HG03439 (cell line): ENCODE results near the gene SRGAP1.
"Not testable (repeated sequence)": the region's sequence is repeated elsewhere in the genome, so short reads cannot be mapped to it uniquely, and the experiment has no call there.

Experiments
- ATAC-seq: cut with Tn5 transposase; IDR thresholded peaks from one replicate; pipeline ENCODE4 v1.9.1; 2021; ENCODE audit warnings: mild to moderate bottlenecking, moderate library complexity; ENCODE audit not compliant: unreplicated experiment

SRGAP1 gene

DNA sequence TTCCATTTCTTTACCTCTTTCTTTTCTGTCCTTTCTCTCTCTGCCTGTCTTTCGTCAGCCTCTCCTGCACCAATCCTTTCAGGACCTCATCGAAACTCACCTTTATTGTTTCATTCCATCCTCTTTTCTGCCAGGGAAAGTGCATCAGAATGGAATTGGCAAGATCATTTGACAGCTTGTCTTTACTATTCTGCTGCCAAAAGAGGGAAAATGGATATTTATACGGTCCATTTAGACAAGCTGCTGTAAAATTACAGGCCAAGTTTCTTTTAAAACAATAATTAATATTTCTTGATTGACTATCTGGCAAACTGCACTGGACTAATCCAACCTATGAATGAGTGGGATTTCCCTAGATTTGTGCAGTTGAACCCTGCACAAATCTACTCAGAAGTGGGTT is 7.6 kb upstream of the SRGAP1 start:
- ATAC-seq, result no peak

DNA sequence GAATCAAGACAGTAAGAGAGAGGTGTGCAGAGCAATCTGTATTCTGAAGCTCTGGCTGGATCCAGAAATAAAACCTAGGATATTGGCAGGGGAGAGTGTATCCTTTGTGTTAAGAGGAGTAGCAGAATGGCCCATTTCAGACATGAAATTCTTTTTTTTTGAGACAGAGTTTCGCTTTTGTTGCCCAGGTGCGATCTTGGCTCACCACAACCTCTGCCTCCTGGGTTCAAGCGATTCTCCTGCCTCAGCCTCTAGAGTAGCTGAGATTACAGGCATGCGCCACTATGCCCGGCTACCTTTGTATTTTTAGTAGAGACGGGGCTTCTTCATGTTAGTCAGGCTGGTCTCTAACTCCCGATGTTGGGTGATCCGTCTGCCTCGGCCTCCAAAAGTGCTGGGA is 6.1 kb upstream of the SRGAP1 start:
- no peak for ATAC-seq

DNA sequence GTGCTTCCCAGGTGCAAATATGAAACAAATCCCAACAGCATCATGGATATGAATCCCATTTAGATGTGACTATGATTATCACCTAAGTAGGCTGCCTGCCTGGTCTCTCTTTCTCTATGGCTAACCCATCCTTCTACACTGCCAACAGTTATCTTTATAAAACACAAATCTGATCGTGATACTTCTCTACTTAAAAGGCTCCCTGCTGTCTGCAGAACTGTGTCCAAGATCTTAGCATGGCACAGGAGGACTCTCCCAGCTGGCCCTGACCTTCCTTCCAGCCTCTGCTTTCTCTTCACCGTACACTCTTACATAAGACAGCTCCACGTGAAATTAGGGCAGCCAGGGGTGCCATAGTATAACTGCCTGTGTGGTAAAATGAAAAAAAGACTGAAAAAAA is 3.5 kb upstream of the SRGAP1 start:
- ATAC-seq, result no peak

DNA sequence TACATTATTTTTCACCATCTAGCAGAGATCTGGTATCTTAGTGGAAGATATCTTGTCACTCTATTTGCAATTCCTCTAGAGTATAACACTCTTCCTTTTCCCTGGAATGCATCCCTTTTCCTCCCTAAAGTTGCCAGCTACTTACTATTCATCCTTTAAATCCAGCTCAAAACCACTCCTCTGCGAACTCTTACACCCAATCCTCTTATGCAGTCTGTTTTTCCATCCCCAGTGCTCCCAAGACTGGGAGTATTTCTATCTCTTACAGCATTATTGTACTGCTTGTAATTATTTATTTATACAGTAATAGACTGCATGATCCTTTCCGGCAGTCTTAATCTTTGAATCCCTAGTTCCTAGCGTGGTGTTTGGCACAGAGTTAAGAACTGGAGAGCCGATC is 2.9 kb upstream of the SRGAP1 start:
- ATAC-seq, result no peak

DNA sequence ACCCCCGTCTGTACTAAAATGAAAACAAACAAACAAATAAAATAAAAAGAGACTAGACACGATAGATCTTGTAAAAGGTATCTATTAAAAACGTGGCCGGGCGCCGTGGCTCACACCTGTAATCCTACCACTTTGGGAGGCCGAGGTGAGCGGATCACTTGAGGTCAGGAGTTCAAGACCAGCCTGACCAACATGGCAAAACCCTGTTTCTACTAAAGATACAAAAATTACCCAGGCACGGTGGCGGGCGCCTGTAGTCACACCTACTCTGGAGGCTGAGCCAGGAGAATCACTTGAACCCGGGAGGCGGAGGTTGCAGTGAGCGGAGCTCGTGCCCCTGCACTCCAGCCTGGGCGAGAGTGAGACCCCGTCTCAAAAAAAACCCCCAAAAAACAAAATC is 1.8 kb upstream of the SRGAP1 start:
- ATAC-seq, result not testable (repeated sequence)

DNA sequence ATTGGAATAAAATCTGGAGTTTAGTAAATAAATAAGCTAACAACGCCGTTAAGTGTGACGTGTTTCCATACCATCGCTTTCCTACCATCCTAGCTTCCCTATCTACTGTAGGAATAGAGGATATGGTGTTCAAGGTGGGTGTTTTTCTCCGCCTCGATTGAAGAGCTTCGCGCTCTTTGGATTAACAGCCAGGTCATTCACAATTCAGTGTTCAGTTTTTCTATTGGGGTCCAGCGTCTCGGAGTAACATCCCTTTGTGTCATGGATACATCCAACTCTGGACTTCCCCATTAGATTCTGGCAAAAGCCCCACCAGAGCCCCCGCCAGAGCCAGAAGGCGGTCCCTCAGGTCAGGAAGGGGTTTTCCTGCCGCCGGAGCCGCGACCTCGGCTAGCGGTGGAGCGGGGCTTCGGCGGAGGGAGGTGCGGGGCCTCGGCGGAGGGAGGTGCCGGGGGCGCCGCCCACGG is 1.2 kb upstream of the SRGAP1 start:
- ATAC-seq, result no peak

DNA sequence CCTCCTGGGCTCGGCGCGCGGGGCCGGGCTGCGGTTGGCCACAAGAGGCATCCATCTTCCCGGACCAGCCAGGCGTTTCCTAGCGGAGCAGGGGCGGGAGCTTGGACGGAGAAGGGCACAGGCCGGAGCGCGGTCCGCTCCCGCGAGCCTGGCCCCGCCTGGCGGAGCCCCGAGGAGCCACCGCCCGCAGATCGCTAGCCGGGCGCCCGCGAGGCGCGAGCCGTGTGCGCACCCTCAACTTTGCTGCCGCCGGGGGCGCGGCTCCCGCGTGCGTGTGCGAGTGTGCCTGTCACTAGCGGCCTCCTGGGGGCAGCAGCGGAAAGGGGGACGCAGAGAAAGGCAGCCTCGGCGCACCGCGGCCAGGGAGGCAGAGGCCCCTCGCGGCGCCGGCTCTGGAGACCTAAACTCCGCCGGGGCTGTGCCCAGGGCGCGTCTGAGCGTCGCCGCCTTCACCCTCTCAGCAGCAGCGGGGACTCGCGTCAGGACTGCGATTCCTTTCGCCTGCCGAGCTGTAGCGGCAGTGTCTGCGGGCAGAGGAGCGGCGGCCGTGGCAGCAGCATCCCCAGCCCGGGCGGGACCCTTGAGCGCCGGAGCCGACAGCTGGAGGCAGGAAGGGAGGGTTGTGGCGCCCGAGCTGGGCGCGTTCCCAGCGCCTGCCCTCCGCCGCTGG is 644 bp upstream of the SRGAP1 start:
- peak; percentile 98 for ATAC-seq

DNA sequence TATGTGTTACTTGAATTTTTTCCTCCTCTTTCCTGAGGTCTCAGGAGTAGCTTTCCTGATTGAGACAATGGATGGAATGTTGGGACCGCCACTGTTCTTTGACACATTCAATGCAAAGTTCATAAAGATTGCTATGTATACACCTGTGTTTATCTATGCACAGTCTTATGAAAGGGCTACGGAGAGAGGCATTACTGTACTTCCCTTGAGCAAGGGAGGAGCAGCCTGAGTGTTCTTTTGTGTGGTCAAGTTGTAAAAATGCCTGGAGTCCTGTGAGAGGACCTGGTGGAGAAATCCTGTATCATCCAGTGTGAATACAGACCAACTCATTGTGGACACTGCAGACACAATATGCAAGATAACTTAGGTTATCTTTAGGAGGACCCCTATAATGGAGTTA is 1.2 kb downstream of the SRGAP1 start:
- ATAC-seq, result no peak

DNA sequence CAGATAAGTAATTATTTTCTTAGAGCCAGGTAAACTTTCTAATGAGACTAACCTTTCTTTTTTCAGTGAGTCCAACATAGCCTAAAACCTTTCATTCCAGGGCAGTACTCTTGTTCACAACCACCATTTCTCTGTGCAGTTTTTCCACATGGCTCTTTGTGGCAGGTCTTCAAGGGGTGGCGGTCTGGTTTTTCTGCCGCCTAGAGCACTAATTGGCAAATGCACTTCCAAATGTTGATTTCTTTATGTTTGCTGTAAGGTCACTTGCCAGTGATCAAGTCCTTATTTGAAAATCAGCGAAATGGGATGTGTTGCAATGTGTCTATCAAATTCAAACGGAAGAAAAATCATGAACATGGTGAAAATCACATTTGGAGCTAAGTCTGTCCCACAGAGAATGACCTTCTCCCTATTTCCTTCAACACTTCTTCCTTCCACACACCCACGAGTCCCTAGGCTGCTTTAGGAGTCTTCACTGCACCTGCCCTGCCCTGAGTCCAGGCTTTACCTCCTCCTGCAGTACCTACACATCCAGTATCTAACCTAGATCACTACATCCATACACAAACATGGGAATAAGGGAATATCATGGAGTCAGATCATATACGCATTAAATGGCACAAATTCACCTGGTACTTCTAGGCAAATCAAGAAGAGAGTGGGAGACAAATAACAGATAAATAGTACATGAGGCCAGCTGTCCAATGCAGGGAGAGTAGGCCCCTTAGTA is 1.9 kb downstream of the SRGAP1 start:
- no peak for ATAC-seq

DNA sequence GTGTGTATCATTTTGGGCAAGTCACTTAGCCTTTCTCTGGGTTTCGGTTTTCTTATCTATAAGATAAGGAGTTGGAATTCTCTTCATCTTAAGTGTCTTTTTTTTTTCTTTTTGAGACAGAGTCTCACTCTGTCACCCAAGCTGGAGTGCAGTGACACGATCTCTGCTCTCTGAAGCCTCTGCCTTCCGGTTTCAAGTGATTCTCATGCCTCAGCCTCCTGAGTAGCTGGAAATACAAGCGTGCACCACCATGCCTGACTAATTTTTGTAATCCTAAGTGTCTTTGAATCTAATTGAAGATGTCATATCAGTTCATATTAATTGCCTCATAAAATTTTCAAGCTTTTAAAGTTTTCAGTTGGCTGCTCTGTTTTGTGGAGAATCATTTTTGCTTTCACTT is 4.0 kb downstream of the SRGAP1 start:
- ATAC-seq, result no peak

DNA sequence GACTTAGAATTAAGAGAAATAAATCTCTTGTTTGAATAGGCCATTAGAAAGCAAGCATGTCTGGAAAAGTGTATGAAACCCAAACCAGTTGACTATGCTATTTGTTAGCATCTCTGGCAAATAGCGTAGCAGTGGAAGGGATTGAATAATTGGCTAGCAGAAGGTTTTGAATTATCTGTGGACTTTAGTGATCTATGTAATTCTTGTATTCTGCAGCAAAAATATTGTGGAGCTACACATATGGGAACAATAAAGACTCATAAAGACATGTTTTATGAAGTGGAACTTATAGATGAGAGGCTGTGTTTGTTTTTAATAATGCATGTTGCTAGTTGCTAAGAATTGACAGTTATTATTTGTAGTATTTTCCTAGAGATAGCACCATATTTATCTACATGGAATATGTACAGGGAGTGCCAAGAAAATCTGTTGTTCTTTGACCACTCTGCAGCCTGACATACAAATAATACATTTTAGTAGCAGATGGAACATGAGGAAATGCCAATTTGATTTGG is 4.7 kb downstream of the SRGAP1 start:
- ATAC-seq, result no peak

DNA sequence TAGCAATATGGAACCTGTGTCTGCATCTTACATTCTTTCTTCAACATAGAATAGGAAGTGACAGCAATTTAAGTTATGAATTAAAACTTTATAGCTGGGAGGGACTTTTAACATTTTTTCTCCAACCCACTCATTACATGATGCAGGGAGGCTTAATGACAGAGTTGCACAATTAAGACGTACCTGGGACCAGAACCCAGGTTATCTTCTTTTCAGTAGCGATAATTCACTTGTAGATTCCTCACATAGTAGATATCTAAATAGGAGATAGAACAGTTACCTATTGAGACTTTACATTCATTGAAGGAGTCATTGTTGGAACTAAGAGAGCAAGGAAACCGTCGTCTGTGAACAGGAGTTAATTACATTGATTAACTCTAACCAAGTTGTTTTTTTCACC is 5.1 kb downstream of the SRGAP1 start:
- no peak for ATAC-seq

DNA sequence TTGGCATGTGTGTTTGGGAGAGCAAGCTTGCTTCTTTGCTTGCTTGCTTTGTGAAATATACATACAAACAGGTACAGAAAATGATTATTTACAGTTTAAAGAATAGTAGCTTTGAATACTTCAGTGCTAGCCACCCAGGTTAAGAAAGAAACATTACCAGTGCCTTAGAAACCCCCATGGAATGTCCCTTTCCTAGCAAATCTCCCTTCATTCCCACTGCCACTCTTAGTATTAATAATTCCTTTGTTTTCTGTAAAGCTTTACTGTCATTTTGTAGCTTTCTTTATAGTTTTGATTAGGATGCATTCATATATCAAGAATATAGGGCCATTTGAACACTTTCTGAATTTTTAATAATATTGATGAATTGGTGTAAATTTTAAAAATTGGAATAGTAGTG is 9.5 kb downstream of the SRGAP1 start:
- ATAC-seq, result no peak

DNA sequence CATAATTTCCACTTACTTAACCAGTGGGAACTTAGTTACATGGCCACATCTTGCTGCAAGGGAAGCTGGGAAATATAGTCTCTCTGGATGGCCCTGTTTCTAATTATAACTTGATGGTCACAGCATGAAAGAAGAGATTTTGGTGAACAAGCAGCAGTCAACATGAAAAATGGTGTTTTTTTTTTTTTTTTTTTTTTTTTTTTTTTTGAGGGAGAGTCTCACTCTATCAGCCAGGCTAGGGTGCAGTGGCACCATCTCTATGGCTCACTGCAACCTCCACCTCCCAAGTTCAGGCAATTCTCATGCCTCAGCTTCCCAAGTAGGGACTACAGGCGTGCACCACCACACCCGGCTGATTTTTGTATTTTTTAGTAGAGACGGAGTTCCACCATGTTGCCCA is 10.8 kb downstream of the SRGAP1 start:
- no peak for ATAC-seq

DNA sequence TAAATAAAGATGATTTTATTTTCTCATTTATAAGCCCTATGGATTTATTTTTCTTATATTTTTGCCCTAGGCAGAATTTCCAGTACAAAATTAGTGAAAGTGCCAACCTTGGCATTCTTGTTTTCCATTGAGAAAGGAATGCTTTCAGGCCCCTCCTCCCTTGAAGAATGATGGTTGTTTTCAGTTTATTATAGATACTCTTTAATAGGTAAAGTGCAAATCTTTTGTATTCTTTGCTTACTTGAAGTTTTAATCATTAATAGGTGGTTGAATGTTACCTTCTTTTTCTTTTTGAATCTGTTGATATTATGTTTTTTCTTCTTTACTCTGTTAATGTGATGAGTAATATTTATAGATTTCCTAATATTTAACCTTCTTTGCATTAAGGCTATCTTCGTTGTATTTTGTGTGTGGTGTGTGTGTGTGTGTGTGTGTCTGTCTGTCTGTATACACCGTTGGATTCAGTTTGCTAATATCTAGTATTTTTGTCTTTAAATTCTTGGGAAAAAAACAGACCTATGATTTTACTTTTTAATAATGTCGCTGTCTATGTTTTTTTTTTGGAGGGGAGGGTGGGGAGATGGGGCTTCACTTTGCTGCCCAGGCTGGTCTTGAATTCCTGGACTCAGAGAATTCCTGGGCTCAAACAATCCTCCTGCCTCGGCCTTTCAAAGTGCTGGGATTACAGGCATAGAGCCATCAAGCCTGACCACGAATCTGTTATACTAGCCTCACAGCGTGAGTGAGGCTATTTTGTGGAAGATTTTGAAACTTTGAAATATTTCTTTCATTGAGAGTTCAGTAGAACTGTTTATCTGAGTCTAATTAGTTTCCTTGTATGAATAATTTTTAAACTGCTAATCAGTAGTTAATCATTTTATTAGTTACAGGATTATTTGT is 13.5 kb downstream of the SRGAP1 start:
- ATAC-seq, result no peak

DNA sequence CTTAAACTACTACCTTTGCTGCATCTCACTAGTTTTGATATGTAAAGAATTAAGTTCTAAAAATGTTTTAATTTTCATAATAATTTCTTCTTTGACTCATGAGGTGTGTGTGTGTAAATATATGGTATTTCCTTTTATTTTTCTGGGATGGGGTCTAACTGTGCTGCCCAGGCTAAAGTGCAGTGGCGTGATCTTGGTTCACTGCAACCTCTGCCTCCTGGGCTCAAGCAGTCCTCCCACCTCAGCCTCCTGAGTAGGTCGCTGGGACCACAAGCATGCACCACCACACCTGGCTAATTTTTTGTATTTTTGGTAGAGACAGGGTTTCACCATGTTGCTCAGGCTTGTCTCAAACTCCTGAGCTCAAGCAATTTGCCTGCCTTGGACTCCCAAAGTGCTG is 15.4 kb downstream of the SRGAP1 start:
- ATAC-seq, result not testable (repeated sequence)

DNA sequence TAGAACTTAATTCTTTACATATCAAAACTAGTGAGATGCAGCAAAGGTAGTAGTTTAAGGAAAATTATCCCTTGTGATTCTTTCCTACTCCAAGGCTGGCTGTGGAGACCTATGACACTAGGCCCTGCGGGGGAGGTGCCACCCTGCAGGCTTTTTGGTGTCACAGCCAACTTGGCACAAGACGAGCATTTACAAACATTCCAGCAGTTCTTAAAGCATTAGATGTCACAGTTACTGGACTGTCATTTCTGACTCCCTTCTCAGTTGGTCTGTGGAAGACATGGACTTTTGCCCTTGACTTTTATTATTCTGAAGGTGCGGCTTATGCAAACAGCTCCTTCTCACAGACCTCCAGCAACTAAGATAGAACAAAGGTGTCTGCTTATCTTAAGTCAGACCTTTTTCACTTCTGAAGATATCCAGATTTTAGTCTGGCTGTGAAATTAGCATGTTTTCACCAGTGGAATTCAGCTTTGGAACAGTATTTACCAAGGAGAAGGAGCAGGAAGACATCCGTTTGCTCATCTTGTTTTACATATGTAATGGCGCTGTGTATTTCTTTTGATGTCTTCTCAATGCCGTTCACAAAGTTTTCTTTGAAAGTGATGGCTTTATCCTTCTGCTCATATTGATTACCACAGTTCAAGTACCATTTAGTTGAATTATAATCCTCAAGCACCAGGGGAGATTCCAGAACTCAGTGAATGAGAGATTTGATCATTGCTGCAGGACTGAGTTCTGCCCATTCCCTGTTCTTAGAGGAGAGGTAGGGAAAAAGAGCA is 17.9 kb downstream of the SRGAP1 start:
- ATAC-seq, result no peak

DNA sequence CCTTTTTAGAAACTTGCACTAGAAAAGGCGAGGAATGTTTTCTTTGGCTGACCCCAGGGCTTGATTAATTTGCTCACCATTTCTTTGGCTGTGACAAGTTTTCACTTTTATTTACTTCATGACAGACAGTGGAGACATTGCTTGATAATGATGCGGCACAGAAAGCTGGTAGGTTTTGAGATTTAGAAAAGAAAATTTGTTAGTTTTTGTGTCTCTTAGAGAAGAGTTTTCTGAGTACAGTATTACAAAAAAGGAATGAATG is 18.4 kb downstream of the SRGAP1 start:
- ATAC-seq, result no peak

DNA sequence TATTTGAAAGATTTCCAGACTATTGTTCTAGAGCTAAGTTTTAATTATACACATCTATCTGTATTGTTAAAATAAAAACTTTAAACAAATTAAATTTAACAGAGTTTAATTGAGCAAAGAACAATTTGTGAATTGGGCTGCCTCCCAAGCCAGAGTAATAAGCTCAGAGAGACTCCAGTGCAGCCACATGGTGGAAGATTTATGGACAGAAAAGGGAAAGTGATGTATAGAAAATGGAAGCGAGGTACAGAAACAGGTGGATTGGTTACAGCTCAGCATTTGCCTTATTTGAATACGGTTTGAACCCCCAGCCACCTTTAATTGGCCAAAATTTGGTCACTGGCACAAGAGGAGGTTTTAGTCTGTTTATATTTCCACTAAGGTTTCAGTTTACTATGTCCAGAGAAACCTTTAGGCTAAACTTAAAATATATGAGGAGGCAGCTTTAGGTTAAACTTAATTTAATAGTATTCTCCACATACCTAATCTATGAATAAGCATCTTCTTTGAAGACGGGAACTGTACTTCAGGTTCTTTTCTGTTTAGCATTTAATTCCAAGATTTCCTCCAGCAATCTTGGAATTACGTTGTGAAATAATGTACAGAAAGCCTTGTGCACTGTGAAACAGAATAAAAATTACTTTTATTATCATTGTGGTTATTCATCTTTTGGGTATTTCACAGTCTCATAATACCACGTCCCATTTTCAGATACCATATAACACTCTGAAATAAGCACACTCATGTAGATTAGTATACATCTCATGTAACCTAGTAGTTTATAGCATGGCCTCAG is 19.4 kb downstream of the SRGAP1 start:
- no peak for ATAC-seq

DNA sequence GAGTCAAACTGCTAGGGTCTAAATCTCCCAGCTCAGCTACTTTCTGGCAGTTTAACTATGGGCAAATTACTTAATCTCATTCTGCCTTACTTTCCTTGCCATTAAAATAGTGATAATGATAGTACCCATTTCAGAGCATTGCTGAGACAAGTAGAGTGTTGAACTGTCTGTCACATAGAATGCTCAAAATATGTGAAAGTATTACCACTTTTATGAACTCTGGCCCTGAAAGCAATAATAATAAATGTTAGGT is 19.9 kb downstream of the SRGAP1 start:
- ATAC-seq, result no peak
